ENCODE measurements around the gene FOXR1. TPM values are rescaled to one million over a fixed set of nuclear protein-coding genes. Genes with fewer than 3 reads are reported as not detected.
"Not testable (repeated sequence)": the region's sequence is repeated elsewhere in the genome, so short reads cannot be mapped to it uniquely, and the experiment has no call there.

The FOXR1 gene
- total RNA-seq, 1 experiment from 2014 or later: not detected

GRCh38 chr11:118997627-118998387 is 26.2 kb downstream of the FOXR1 start, which contains the start of gene CENATAC:
Gene CENATAC, plus strand, starts transcription at chr11:118998138. Its CDS starts 60 bp downstream, at chr11:118998198.
- peak; percentile 96 for DNase-seq (ENCODE audit: low spot score)

GRCh38 chr11:118998388-118998717 is 26.8 kb downstream of the FOXR1 start:
- no peak for DNase-seq (ENCODE audit: low spot score)

GRCh38 chr11:118998822-118999221 is 27.3 kb downstream of the FOXR1 start:
- peak; percentile 82 for DNase-seq (ENCODE audit: low spot score)

- DNase-seq (ENCODE audit: low spot score): no peak
These were observed 29.3 kb downstream of the FOXR1 start for GRCh38 chr11:119000906-119001305.

- DNase-seq (ENCODE audit: low spot score): no peak
These were observed 35.1 kb downstream of the FOXR1 start for GRCh38 chr11:119006656-119007055.

GRCh38 chr11:119011476-119012053 is 40.0 kb downstream of the FOXR1 start:
- DNase-seq (ENCODE audit: low spot score): no peak

GRCh38 chr11:119012629-119013170 is 41.1 kb downstream of the FOXR1 start:
- no peak for DNase-seq (ENCODE audit: low spot score)

GRCh38 chr11:119014209-119014924 is 42.8 kb downstream of the FOXR1 start:
- DNase-seq (ENCODE audit: low spot score): no peak

- DNase-seq (ENCODE audit: low spot score): no peak
These were observed 43.6 kb downstream of the FOXR1 start for GRCh38 chr11:119015054-119015611.

- DNase-seq (ENCODE audit: low spot score): no peak
These were observed 44.9 kb downstream of the FOXR1 start for GRCh38 chr11:119016216-119017009.

GRCh38 chr11:119017377-119017776 is 45.8 kb downstream of the FOXR1 start:
- not testable (repeated sequence) for DNase-seq (ENCODE audit: low spot score)

GRCh38 chr11:119018074-119018938 is 46.7 kb downstream of the FOXR1 start, which contains the start of the genes RPS25 and TRAPPC4:
Gene RPS25, minus strand, starts transcription at chr11:119018343. Its CDS starts 59 bp downstream, at chr11:119018284.
Gene TRAPPC4, plus strand, starts transcription at chr11:119018766. Its CDS starts 30 bp downstream, at chr11:119018796.
- peak; percentile 99 for DNase-seq (ENCODE audit: low spot score)

GRCh38 chr11:119019996-119020395 is 48.4 kb downstream of the FOXR1 start:
- no peak for DNase-seq (ENCODE audit: low spot score)

- no peak for DNase-seq (ENCODE audit: low spot score)
These were observed 50.1 kb downstream of the FOXR1 start for GRCh38 chr11:119021631-119022030.

- DNase-seq (ENCODE audit: low spot score): no peak
These were observed 52.2 kb downstream of the FOXR1 start for GRCh38 chr11:119023741-119024140.

GRCh38 chr11:119024430-119025098 is 53.0 kb downstream of the FOXR1 start:
- no peak for DNase-seq (ENCODE audit: low spot score)

GRCh38 chr11:119025099-119025473 is 53.5 kb downstream of the FOXR1 start:
- DNase-seq (ENCODE audit: low spot score): no peak

GRCh38 chr11:119025541-119025940 is 54.0 kb downstream of the FOXR1 start:
- DNase-seq (ENCODE audit: low spot score): no peak

- DNase-seq (ENCODE audit: low spot score): no peak
These were observed 54.6 kb downstream of the FOXR1 start for GRCh38 chr11:119025978-119026766.
